AG09309 (cell line): ENCODE data around the gene NXPE1.

ENCODE experiments used
- DNase-seq: peaks from one replicate; pipeline ENCODE4 v3.0.0-alpha.2; 2010; ENCODE audit warnings: low read depth
- H3K4me3 ChIP-seq: 2 replicates; pipeline ENCODE4 v1.5.1; 2011; ENCODE audit warnings: mild to moderate bottlenecking, low read depth, low read length, moderate library complexity; ENCODE audit not compliant: control insufficient read depth
- TF ChIP-seq, protein P1 (sequence below): IDR thresholded peaks from 2 replicates; pipeline ENCODE4 v1.5.1; 2011; ENCODE audit warnings: mild to moderate bottlenecking, low read depth, low read length, inconsistent platforms; ENCODE audit not compliant: insufficient read depth, control insufficient read depth; ENCODE audit errors: missing control alignments

NXPE1 gene

DNA sequence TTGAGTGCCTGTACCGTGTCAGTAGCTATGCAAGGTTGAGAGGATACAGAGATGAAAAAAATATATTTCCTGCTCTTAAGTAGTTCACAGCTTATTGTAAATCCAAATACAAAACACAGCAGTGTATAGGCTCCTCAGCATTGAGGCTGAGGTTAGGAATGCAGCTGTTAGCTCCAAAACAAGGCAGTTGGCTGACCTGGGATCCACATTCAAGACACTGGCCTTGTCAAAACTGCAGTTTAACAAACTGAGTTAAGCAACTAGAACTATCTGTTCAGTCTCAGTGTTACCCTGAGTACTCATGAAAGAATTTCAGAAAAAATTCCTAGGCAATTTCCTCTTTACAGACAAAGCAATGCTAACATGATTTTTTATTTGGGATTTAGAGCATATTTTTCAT, 77.6 kb downstream of the NXPE1 start:
- no peak for DNase-seq
- H3K4me3 ChIP-seq: no peak overlapping the region
- TF ChIP-seq, protein P1, sequence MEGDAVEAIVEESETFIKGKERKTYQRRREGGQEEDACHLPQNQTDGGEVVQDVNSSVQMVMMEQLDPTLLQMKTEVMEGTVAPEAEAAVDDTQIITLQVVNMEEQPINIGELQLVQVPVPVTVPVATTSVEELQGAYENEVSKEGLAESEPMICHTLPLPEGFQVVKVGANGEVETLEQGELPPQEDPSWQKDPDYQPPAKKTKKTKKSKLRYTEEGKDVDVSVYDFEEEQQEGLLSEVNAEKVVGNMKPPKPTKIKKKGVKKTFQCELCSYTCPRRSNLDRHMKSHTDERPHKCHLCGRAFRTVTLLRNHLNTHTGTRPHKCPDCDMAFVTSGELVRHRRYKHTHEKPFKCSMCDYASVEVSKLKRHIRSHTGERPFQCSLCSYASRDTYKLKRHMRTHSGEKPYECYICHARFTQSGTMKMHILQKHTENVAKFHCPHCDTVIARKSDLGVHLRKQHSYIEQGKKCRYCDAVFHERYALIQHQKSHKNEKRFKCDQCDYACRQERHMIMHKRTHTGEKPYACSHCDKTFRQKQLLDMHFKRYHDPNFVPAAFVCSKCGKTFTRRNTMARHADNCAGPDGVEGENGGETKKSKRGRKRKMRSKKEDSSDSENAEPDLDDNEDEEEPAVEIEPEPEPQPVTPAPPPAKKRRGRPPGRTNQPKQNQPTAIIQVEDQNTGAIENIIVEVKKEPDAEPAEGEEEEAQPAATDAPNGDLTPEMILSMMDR: no peak

DNA sequence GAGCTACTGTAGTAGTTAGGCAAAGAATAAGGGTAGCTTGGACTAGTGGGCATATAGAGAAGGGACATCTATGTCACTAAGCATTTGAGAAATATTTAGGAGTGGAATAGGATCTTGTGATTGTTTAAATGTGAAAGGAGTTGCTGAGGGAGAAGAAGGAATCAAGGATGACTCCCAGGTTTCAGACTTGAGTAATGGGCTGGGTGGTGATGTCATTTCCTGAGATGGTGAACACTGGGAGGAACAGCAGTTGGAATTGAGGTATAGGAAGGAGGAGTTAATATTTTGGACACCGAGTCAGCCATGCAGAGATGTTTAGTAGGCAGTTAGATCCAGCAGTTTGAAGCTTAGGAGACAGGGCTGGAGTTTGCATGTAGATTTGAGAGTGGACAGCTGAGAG, 80.3 kb downstream of the NXPE1 start:
- no peak overlapping the region for H3K4me3 ChIP-seq
- TF ChIP-seq, protein P1: no peak
- no peak for DNase-seq

DNA sequence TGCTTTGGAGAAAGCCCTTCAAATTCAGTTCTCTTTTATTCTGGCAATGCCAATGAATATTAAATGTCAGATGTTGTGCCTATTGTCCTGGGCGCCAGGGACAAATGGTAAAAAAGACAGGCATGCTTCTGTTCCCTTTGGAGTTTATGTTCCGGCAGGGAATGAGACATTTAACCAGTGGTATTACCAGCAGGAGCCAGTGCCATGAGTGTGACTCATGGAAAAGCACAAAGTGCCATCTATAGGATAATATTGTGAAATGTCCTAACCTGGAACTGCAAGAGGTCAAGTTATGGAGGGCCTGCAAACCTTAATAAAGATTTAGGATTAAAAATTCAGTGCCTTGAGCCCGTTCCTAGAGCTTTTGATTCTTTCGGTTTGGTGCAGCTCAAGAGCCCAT, 80.9 kb downstream of the NXPE1 start:
- no peak overlapping the region for H3K4me3 ChIP-seq
- no peak for DNase-seq

DNA sequence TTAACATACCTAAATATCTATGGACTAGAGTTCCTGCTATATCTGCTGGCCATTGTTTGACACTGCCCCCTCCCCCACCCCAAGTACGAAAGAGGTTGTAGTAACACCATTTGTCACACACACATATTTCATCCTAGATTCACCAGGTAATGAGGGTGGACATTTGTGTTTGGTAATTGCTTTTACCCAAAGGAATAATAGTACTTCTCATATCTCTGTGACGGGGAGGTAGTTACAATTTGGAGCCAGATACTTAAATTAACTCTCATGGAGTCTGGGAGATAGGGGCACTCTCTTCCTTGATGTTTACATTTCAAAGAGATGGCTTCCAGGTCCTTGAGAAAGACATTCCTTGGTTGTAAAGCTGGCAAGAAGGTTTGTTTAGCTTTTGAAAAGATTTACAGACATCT, 81.7 kb downstream of the NXPE1 start:
- no peak for DNase-seq
- no peak overlapping the region for H3K4me3 ChIP-seq
- TF ChIP-seq, protein P1: no peak

More for the DNA sequence above, 80.9 kb downstream of the NXPE1 start:
- TF ChIP-seq, protein P1: no peak

DNA sequence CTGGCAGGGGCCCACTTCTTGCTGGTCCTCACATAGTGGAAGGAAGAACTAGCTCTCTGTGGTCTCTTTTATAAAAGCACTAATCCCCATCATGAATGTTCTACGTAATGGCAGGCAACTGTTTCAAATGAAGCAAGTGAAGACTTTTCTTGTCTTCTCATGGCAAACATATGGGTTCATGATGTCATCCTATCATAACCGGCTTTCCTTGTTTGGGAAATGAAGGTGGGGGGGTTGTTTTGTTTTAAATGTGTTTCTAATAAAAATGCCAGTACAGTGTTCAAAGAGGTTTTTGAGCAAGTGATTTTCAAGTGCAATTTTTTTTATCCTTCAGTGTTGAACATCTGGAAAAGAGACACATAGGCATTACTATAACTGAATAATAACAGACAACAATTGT, 87.0 kb downstream of the NXPE1 start:
- TF ChIP-seq, protein P1: no peak
- DNase-seq: no peak
- no peak overlapping the region for H3K4me3 ChIP-seq
